ENCODE results near the gene SSTR4.
A peak's percentile ranks its signal among the peaks of the same experiment; 100 is the strongest.

Gene SSTR4

GRCh38 chr20:23039136-23039875 lies 4.2 kb downstream of the SSTR4 start:
- no peaks in the 10 kb centered on the region for H3K36me3 ChIP-seq
- H4K20me1 ChIP-seq, result no peaks in the 10 kb centered on the region
- no peaks in the 10 kb centered on the region for H3K27me3 ChIP-seq
- H3K27ac ChIP-seq, result no peak overlapping the region
- no peak for TF ChIP-seq Cebpa-rat (IDR thresholded peaks at IDR 0.05)
- H3K4me1 ChIP-seq, result peaks cover 7% of the 10 kb centered on the region; the same call in 1 of the 2 replicates
- H3K4me3 ChIP-seq, result no peak overlapping the region
- no peak overlapping the region for H3K4me2 ChIP-seq
- no peak overlapping the region for H3K9ac ChIP-seq
- peaks cover 13% of the 10 kb centered on the region for H3K9me3 ChIP-seq

- H3K36me3 ChIP-seq, result no peaks in the 10 kb centered on the region
- H3K9ac ChIP-seq, result no peak overlapping the region
- peaks cover 7% of the 10 kb centered on the region; the same call in 1 of the 2 replicates for H3K4me1 ChIP-seq
- peaks cover 10% of the 10 kb centered on the region for H3K9me3 ChIP-seq
- no peak overlapping the region for H3K4me3 ChIP-seq
- H3K27ac ChIP-seq, result no peak overlapping the region
- H3K27me3 ChIP-seq, result no peaks in the 10 kb centered on the region
- no peak for TF ChIP-seq Cebpa-rat (IDR thresholded peaks at IDR 0.05)
- no peaks in the 10 kb centered on the region for H4K20me1 ChIP-seq
- no peak overlapping the region for H3K4me2 ChIP-seq
Measured at GRCh38 chr20:23039885-23040508, 4.9 kb downstream of the SSTR4 start.

- TF ChIP-seq Cebpa-rat (IDR thresholded peaks at IDR 0.05), result no peak
- Histone ChIP-seq H3K9me3 (no peaks in the 10 kb centered on the region), H3K4me2 (no peak overlapping the region), H3K4me1 (no peaks in the 10 kb centered on the region), H3K27me3 (peaks cover 4% of the 10 kb centered on the region), H3K27ac (no peak overlapping the region), H3K36me3 (no peaks in the 10 kb centered on the region), H4K20me1 (no peaks in the 10 kb centered on the region), H3K4me3 (no peak overlapping the region), H3K9ac (no peak overlapping the region)
Measured at GRCh38 chr20:23042270-23042669, 7.2 kb downstream of the SSTR4 start.

GRCh38 chr20:23043376-23043775 lies 8.3 kb downstream of the SSTR4 start:
- no peak overlapping the region for H3K9ac ChIP-seq
- peaks cover 7% of the 10 kb centered on the region for H3K4me1 ChIP-seq
- H3K27ac ChIP-seq, result no peak overlapping the region
- no peak overlapping the region for H3K4me3 ChIP-seq
- peaks cover 15% of the 10 kb centered on the region for H3K27me3 ChIP-seq
- H3K4me2 ChIP-seq, result no peak overlapping the region
- 0 out of 2 replicates have a peak, but pooled peaks cover 7% of the 10 kb centered on the region for H4K20me1 ChIP-seq
- H3K9me3 ChIP-seq, result no peaks in the 10 kb centered on the region
- H3K36me3 ChIP-seq, result no peaks in the 10 kb centered on the region
- TF ChIP-seq Cebpa-rat (IDR thresholded peaks at IDR 0.05), result no peak

- Histone ChIP-seq H3K4me1 (peaks cover 26% of the 10 kb centered on the region), H3K4me2 (no peak overlapping the region), H3K27me3 (peaks cover 46% of the 10 kb centered on the region)
Measured at GRCh38 chr20:23046431-23046830, 11.3 kb downstream of the SSTR4 start.

GRCh38 chr20:23047001-23047737 lies 12.1 kb downstream of the SSTR4 start:
- no peaks in the 10 kb centered on the region for H3K36me3 ChIP-seq
- H3K27ac ChIP-seq, result no peak overlapping the region
- H3K4me2 ChIP-seq, result no peak overlapping the region
- TF ChIP-seq Cebpa-rat (IDR thresholded peaks at IDR 0.05), result no peak
- no peak overlapping the region for H3K9ac ChIP-seq
- peaks cover 26% of the 10 kb centered on the region for H3K4me1 ChIP-seq
- peaks cover 53% of the 10 kb centered on the region for H3K27me3 ChIP-seq
- 0 out of 2 replicates have a peak, but pooled peaks cover 13% of the 10 kb centered on the region for H4K20me1 ChIP-seq
- H3K9me3 ChIP-seq, result no peaks in the 10 kb centered on the region
- no peak overlapping the region for H3K4me3 ChIP-seq

More at GRCh38 chr20:23046431-23046830, 11.3 kb downstream of the SSTR4 start:
- Histone ChIP-seq H3K36me3 (no peaks in the 10 kb centered on the region), H4K20me1 (0 out of 2 replicates have a peak, but pooled peaks cover 13% of the 10 kb centered on the region), H3K4me3 (no peak overlapping the region), H3K9me3 (no peaks in the 10 kb centered on the region), H3K9ac (no peak overlapping the region), H3K27ac (no peak overlapping the region)
- TF ChIP-seq Cebpa-rat (IDR thresholded peaks at IDR 0.05), result no peak

- Histone ChIP-seq H4K20me1 (0 out of 2 replicates have a peak, but pooled peaks cover 13% of the 10 kb centered on the region), H3K4me2 (peak overlapping the region; percentile 98), H3K4me3 (peak overlapping the region; percentile 69), H3K27ac (no peak overlapping the region), H3K27me3 (peaks cover 59% of the 10 kb centered on the region), H3K36me3 (no peaks in the 10 kb centered on the region), H3K9me3 (no peaks in the 10 kb centered on the region), H3K4me1 (peaks cover 29% of the 10 kb centered on the region), H3K9ac (no peak overlapping the region)
- no peak for TF ChIP-seq Cebpa-rat (IDR thresholded peaks at IDR 0.05)
Measured at GRCh38 chr20:23047738-23048214, 12.7 kb downstream of the SSTR4 start.

- Histone ChIP-seq H3K9ac (no peak overlapping the region; the same call in none of the 2 replicates), H4K20me1 (0 out of 2 replicates have a peak, but pooled peaks cover 13% of the 10 kb centered on the region), H3K27me3 (peaks cover 63% of the 10 kb centered on the region), H3K4me2 (peak overlapping the region; percentile 98), H3K4me1 (peaks cover 36% of the 10 kb centered on the region), H3K27ac (no peak overlapping the region), H3K4me3 (peak overlapping the region; percentile 69), H3K9me3 (no peaks in the 10 kb centered on the region), H3K36me3 (no peaks in the 10 kb centered on the region)
- TF ChIP-seq Cebpa-rat (IDR thresholded peaks at IDR 0.05), result no peak
Measured at GRCh38 chr20:23048283-23049200, 13.4 kb downstream of the SSTR4 start.

Data from BLaER1 (cell line).